ENCODE measurements around the gene PLA2G6. TPM values are rescaled to one million over a fixed set of nuclear protein-coding genes. Genes with fewer than 3 reads are reported as not detected.
A peak's percentile ranks its signal among the peaks of the same experiment; 100 is the strongest.

The PLA2G6 gene
- total and polyA plus RNA-seq, 2 of the 8 experiments (the other 6 are each of a cell fraction or from before 2014, with no cell fraction given): 13.2 to 21.0 TPM

DNA sequence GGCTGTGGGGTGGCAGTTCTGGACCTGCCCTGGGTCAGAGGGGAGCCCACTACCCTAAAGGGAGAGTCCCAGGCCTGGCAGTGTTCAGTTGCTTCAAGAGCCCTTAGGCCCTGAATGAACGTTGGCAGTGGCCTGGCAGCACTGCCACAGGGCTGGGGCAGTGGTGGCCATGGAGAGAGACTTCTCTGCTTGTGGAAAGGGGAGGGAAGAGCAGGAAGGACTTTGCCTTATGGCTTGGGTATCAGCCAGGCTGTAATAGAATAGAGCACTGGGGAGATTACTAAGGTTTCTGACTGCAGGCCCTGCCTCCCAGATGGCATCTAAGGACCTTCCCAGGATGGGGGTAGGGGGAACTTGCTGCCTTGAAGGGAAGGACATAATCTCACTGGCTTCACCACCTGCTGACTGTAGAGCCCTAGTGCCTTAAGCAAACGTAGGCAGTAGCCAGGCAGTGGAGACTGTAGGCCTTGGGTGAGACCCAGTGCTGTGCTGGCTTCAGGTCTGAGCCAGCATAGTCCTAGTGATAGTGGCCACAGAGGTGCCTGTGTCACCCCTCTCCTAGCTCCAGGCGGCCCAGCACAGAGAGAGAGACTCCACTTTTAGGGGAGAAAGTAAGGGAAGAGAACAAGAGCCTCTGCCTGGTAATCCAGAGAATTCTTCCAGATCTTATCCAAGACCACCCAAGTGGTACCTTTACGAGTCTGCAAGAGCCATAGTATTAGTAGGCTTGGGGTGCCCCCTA lies 27.6 kb downstream of the PLA2G6 start:
- CTCF ChIA-PET (ENCODE audit: partially characterized antibody): interaction anchor here (1.0 to 2.9 kb wide), 14 partner anchors 8 to 101 kb away, joined by 3 to 14 read pairs (median 5); partner anchors contain the start of gene SLC16A8
- peak overlapping the region; percentile 61; the same call in 1 of the 2 replicates for H2BK15ac ChIP-seq (ENCODE audit: low read length)

More for the DNA sequence above, 27.6 kb downstream of the PLA2G6 start:
- peaks cover 1% of the 10 kb centered on the region; the same call in 1 of the 2 replicates for H3K23me2 ChIP-seq (ENCODE audit: low read depth, low read length)
- H3K9ac ChIP-seq (replicated peaks in 1 of 4; ENCODE audit: extremely low read depth in 1 of 4, low read depth in 3 of 4, low read length in 3 of 4): no peak overlapping the region; a peak in 1 of 7 replicates
- FAIRE-seq (peak; percentile 45), DNase-seq (ENCODE audit: low read depth in 1 of 2, low spot score in 2 of 2) (peak in 1 of 2 experiments; percentile 62)
- no peak overlapping the region for H3K27ac ChIP-seq (ENCODE audit: low read depth, low read length)
- H4K5ac ChIP-seq (ENCODE audit: insufficient read length, low read depth, low read length): no peak overlapping the region
- no peak overlapping the region for H3K23ac ChIP-seq (ENCODE audit: insufficient read length)
- no peak for TF ChIP-seq ASH2L (IDR thresholded peaks at IDR 0.05; ENCODE audit: low read length)
- peak in 1 of 3 experiments; percentile 49; a peak in 2 of 4 replicates for TF ChIP-seq CTCF (IDR thresholded peaks at IDR 0.05; ENCODE audit: control extremely low read depth in 1 of 3, insufficient read depth in 1 of 3, low read depth in 1 of 3, low read length in 3 of 3)
- TF ChIP-seq RAD21 (IDR thresholded peaks at IDR 0.05 in 1 of 2, conservative IDR thresholded peaks at IDR 0.05 in 1 of 2; ENCODE audit: low read depth in 2 of 2, low read length in 2 of 2): peak; percentile 70 to 72
- 64% methylated on average over 4 of the region's 4 CpGs; no CpG with 5 or more reads in 1 of the 2 experiments for WGBS, 2 experiments (ENCODE audit: extremely low coverage in 1 of 2, insufficient coverage in 1 of 2, insufficient read length in 1 of 2, insufficient replicate concordance in 2 of 2, low coverage in 1 of 2, low lambda C conversion rate in 2 of 2, missing lambda C conversion rate in 1 of 2)
- H4K8ac ChIP-seq (ENCODE audit: extremely low read depth, insufficient read depth, low read length): no peak overlapping the region
- H4K20me1 ChIP-seq (replicated peaks in 1 of 2; ENCODE audit: control insufficient read depth in 1 of 2, insufficient read depth in 2 of 2, low read length in 2 of 2): no peaks in the 10 kb centered on the region
- no peaks in the 10 kb centered on the region for H3K79me1 ChIP-seq (ENCODE audit: low read depth, low read length)
- peak overlapping the region in 1 of 2 experiments; percentile 41; a peak in 1 of 4 replicates for H3K4me2 ChIP-seq (ENCODE audit: insufficient read depth in 1 of 2, low read depth in 2 of 2, low read length in 2 of 2)
- peak overlapping the region; percentile 32; the same call in 1 of the 2 replicates for H2BK20ac ChIP-seq (ENCODE audit: low read length)
- no peak overlapping the region for H2AFZ ChIP-seq (ENCODE audit: low read length)
- peak overlapping the region; percentile 19 for H4K91ac ChIP-seq (replicated peaks; ENCODE audit: insufficient read length, low read length)
- peak overlapping the region; percentile 52; the same call in 1 of the 2 replicates for H2BK12ac ChIP-seq (ENCODE audit: low read depth, low read length)
- no peaks in the 10 kb centered on the region for H3K79me2 ChIP-seq (ENCODE audit: control insufficient read depth in 1 of 2, insufficient read depth in 2 of 2, low read length in 2 of 2)
- no peak overlapping the region for H3K14ac ChIP-seq (ENCODE audit: insufficient read length)
- H3K18ac ChIP-seq (ENCODE audit: extremely low read depth, low read length): no peak overlapping the region; the same call in none of the 2 replicates
- H3K36me3 ChIP-seq (ENCODE audit: control insufficient read depth in 2 of 4, insufficient read depth in 4 of 4, low read length in 3 of 4): no peaks in the 10 kb centered on the region
- no peaks in the 10 kb centered on the region for H3K27me3 ChIP-seq (replicated peaks in 1 of 4; ENCODE audit: control insufficient read depth in 3 of 4, extremely low read depth in 1 of 4, insufficient read depth in 3 of 4, low read length in 3 of 4)
- no peak overlapping the region for H3K56ac ChIP-seq (replicated peaks; ENCODE audit: insufficient read length, low read depth, low read length)
- no peak overlapping the region for H2AK5ac ChIP-seq (ENCODE audit: low read depth, low read length)
- no peak overlapping the region for H3K4ac ChIP-seq (replicated peaks; ENCODE audit: insufficient read length, low read depth, low read length)
- peaks cover 0 to 7% (median under 1%) of the 10 kb centered on the region in 4 experiments; a peak in 3 of 7 replicates for H3K4me1 ChIP-seq (replicated peaks in 1 of 4; ENCODE audit: control insufficient read depth in 3 of 4, insufficient read depth in 4 of 4, low read length in 3 of 4)
- no peaks in the 10 kb centered on the region for H3K9me3 ChIP-seq (ENCODE audit: insufficient read depth in 2 of 2, low read depth in 1 of 2, low read length in 1 of 2)
- H2BK5ac ChIP-seq (ENCODE audit: low read depth, low read length): peak overlapping the region; percentile 52; the same call in 1 of the 2 replicates
- POLR2A ChIA-PET (ENCODE audit: partially characterized antibody): no interaction called here
- no peak overlapping the region for H2BK120ac ChIP-seq (replicated peaks; ENCODE audit: low read depth, low read length)
- no peak overlapping the region for H3K4me3 ChIP-seq (ENCODE audit: extremely low read depth in 1 of 4, insufficient read depth in 2 of 4, low read depth in 3 of 4, low read length in 4 of 4)
